DOHH2 (cell line): ENCODE results near the gene TBCE.

ENCODE experiments used
- CTCF ChIP-seq: fragments of 200-600 bp; sonication (generic); IDR thresholded peaks from one replicate; pipeline ENCODE4 v1.5.1; 2014; ENCODE audit warnings: antibody characterized with exemption, mild to moderate bottlenecking, low read depth, low read length; ENCODE audit not compliant: poor library complexity, severe bottlenecking
- EZH2phosphoT487 ChIP-seq: fragments of 200-600 bp; sonication (generic); IDR thresholded peaks from 2 replicates; pipeline ENCODE4 v1.6.1; 2017; ENCODE audit warnings: borderline replicate concordance, mild to moderate bottlenecking, antibody characterized with exemption, low read length, moderate library complexity, mixed read lengths

DNA sequence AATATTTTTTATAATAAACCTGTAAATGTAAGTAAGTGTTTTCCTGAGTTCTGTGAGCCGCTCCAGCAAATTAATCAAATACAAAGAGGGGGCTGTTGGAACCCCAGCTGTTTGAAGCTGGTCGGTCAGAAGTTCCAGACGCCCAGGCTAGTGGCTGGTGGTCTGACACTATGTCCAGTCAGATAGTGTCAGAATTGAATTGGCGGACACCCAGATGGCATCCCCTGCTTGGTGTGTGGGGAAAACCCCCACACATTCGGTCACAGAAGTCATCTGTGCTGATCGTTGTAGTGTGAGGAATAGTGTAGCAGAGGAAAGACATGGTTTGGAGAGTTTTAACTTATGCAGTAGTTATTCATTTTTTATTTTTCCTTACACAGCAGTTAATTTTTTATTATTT, 32.4 kb downstream of the TBCE start:
- TF ChIP-seq CTCF (no peak), EZH2phosphoT487 (no peak)
